NCI-H2227 treated with DMSO at 0.1 percent for 48 hours (cell line): ENCODE data around the gene PALLD.

Experiments
- DNase-seq: peaks from one replicate; lab custom pipeline; 2025; lab: John Stamatoyannopoulos, UW

PALLD gene

DNA sequence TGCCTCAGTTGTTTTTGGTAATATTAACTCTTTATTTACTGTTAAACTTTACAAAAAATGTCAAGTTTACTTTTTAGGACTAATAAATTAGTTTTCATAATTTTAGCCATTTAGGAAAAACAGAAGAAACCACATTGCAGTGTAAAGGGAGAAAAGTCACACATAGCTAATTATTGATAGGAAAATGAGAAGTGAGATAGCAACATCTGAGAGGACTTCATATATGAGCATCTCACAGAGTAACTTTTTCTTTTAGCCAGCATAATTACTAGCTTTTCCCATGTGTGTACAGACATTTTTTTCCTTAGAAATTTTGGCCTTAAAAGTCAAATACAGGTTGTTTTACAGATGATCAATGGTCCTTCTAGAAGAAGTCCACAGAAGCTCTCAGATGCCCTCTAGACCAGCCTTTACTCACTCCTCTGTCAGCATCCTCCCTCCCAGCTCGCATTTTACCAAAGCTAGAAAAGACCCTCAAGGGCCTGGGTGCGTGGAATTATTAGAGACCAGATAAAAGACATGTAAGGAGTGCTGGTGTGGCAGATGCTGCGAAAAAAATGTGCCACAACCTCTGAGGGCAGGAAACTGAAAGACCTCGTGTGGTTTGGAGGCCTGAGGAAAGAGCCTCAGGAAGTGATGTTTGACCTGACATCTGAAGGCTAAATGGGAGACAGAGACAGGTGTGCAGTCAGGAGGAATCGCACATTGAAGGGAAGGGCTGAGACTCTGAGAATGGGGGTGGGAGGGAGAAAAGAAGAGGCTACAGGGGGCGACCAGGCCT is 356.3 kb downstream of the PALLD start:
- DNase-seq: no peak

- DNase-seq: no peak
Observed at GRCh38 chr4:168853770-168854169, 356.9 kb downstream of the PALLD start.

GRCh38 chr4:168854350-168854921 is 357.6 kb downstream of the PALLD start:
- DNase-seq: no peak

DNA sequence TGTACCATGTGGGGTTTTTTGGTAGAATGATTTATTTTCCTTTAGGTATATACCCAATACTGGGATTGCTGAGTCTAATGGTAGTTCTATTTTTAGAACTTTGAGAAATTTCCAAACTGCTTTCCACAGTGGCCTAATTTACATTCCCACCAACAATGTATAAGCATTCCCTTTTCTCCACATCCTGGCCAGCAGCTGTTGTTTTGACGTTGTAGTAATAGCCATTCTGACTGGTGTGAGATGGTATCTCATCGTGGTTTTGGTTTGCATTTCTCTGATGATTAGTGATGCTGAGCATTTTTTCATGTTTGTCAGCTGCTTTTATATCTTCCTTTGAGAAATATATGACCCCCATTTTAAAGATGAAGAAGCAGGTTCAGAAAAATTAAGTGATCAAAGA is 359.5 kb downstream of the PALLD start:
- no peak for DNase-seq

DNA sequence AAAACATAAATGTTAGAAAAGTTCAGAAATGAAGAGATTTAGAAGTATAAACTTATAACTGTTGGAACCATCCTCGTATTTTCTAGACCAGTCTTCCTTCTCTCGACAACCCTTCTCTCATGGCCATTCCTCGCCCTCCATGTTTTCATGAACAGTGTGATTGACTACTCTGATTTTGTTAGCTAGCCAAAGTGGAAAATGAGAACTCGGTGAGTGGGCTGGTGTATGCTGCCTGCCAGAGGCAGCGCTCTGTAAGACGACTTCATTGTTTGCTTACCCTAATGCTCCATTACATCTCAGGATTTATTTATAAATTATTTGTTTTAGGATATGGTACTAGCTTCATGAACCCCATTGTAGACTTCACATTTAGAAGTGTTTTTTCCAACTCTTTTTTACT is 360.2 kb downstream of the PALLD start:
- DNase-seq: no peak

- no peak for DNase-seq
Observed at GRCh38 chr4:168857546-168858314, 360.9 kb downstream of the PALLD start.

DNA sequence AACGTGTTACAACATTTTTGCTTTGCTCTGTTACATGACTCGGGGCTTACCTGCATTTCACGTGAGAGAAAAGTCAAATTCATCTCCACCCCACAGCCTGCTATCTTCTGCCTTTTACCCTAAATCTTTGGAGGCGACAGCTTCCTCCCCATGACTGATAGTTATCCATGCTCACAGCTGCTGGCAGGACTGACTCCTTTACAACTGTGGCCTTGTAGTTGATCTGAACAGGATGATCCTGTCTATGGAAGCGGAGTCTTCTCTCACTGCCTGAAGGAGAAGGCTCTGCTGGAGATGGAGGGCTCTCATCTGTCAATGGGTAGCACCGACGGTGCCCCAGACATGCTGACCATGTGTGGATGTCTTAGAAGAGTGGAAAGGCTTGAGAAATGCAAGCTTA is 362.2 kb downstream of the PALLD start:
- DNase-seq: no peak

DNA sequence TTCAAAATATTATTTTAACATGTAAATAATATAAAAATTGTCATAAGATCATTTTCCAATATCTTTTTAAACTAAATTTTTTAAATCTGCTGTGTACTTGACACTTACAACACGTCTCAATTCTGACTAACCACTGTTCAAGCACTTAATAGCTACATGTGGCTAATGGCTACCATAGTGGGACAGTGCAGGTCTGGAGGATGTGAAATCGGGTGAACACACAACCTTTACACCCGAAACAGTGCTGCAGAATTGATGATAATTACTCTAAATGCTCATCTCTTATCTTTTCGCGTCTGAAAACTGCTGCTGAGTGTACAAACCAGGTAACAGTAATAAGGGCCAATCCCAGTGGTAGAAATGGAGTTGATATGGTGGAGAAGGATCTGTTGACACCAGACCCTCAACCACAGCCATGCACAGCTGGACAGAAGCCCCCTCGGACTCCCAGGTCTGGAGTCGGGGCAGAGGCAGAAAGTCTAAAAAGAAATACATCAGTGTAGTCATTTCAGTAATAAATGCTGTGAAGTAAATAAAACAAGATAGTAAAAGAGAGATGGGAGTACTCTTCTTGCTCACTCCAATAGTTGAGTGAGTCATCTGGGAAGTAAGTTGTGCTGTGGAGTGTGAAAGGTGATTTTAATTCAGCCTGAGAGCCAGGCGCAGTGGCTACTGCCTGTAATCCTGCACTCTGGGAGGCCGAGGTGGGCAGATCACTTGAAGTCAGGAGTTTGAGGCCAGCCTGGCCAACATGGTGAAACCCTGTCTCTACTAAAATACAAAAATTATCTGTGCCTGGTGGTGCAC is 363.2 kb downstream of the PALLD start:
- no peak for DNase-seq

GRCh38 chr4:168860827-168861226 is 364.0 kb downstream of the PALLD start:
- DNase-seq: no peak

GRCh38 chr4:168863719-168864647 is 367.1 kb downstream of the PALLD start:
- no peak for DNase-seq

DNA sequence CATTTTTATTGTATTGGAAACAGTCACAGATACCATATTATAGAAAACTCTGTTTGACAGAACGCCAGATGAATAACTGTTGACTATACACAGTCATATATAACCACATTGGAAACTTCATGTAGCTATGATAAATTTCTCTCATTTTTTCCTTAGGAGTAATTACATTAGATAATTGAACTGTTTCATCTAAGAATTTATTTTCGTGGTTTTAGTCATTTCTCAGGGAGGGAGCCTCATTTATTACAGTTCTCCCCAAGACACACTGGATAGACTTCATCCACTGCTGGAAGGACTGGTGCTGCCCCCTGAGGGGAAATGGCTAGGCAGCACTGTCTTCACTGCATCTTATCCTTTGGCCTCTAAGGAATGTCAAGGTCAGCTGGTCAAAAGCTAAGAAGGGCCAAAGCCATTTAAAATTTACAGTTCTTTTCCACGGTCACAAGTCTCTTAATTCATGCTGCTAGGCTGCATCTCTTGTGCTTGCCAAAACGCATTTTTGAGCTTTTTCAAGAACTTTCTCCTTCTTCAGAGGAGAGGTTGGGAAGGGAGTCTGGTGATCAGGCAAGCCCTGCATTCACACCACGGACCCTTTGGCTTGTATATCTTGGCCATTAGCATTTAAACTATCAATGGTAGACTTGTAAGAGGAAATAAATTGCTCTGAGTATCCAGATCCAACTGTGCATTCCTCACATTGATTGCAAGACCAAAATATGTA is 368.1 kb downstream of the PALLD start:
- no peak for DNase-seq

GRCh38 chr4:168865854-168866253 is 369.0 kb downstream of the PALLD start:
- no peak for DNase-seq

GRCh38 chr4:168866635-168867034 is 369.8 kb downstream of the PALLD start:
- DNase-seq: no peak

DNA sequence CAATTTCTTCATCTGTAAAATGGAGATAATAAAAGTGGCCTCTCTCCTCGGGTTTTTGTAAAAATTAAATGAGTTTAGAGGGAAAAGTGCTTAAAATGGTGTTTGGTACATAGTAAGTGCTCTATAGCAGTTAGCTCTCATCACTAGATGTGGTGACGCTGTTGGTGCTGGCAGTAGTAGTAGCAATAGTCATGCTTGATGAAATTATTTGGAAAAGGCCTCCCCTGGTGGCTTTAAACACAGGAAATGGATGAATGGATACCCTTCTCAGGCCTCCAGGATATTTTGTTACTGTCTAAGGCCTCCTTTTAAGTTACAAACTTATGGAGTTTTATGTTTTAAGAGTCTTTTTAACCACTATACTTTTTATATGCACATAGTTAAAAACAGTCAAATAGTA is 370.3 kb downstream of the PALLD start:
- no peak for DNase-seq

- DNase-seq: no peak
Observed at GRCh38 chr4:168868044-168868781, 371.4 kb downstream of the PALLD start.

GRCh38 chr4:168868802-168869201 is 371.9 kb downstream of the PALLD start:
- no peak for DNase-seq

DNA sequence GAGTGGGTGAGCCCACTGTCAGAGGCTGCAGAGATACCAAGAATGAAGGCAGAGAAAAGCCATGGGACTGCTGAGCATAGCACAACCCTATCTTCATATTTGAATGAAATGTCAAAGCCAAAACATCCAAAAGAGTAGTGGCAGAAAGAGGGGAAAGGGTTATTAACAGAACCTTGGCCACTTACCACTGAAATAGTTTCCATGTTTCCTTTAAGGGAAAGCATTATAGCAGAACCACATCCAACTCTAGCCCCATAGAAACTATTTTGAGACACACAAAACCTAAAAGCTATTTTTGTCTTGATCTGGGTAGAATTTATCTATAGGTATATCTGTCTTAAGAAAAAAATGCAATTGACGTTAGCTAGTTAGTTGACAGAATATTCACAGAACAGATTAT is 373.2 kb downstream of the PALLD start:
- DNase-seq: no peak

DNA sequence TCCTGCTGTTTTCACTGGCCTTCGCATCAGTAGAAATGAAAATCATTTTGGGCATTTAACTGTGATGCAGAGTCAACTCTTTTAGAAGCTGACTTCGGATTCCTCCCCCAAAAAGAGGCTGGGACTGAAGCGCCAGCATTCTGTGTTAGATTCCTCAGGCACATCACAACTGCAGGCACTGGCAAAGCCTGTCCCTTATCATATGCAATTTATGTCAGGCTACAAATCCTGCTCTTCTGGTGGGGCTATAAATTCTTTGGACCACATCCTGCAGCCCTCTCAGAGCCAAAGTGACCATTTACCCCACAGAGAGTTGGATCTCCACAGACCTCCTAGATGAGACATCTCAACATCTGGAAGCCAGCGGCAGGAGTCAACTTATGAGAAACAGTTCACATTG is 374.8 kb downstream of the PALLD start:
- DNase-seq: no peak

DNA sequence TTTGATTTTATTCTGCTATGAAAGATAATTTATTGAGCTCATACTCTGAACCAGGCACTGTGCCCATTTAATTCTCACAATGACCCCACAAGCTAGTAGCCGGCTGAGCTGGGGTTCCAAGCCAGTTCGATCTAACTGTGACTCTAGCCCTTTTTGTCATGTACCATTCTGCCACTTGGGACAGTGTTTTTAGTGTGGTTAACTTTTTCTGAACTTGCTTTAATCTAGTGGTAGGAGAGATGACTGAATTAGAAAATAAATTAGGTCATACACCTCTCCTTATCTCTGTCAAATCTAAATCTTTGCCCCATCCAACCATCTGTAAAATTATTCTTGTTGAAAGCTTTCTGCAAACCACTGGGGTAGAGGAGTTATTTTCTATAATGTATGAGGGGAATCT is 377.2 kb downstream of the PALLD start:
- no peak for DNase-seq

DNA sequence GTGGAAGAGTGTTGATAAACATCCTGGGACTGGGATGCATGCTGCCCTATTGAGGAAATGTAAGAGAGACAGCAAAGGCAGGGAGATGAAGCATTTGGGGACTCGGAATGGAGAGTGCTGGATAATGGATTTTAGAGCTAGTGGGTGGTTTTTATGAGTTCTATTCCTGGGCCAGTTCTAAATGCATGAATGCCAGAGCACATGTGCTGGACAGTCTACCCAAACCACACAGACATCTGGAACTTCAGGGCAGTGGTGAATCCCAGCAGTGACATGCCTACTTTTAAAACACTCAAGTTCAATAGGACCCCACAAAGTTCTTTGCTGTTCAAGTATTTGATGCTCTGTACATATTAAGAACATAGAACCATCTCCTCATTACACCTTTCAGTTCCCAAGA is 379.3 kb downstream of the PALLD start:
- DNase-seq: no peak
